ENCODE measurements around the gene HPCAL4.

HPCAL4 gene

DNA sequence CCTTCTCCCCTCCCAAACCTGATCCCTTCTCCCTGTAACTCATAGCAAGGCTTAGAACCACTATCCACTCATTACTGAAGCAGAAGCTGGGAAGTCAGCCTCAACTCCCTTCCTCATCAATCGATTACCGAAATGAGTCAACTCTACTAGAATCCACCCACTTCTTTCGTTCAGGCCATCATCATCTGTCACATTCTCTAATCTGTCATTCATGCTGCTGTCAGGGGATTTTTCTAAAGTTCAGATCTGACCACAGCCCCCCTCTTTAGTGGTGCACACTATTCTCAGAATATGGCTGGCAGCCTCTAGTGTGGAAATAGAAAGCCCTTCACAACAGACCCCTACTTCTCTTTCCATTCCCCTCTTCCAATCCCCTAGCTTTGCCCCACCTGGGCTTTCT, 24.5 kb downstream of the HPCAL4 start:
- Mint-ChIP-seq H3K4me1 (peaks cover 8% of the 10 kb centered on the region), H3K36me3 (ENCODE audit: low read depth) (no peaks in the 10 kb centered on the region), H3K27me3 (ENCODE audit: low read depth) (peaks cover 47% of the 10 kb centered on the region), H3K4me3 (no peak overlapping the region), H3K27ac (no peak overlapping the region), H3K9me3 (no peaks in the 10 kb centered on the region)
- TF ChIP-seq, protein P1, sequence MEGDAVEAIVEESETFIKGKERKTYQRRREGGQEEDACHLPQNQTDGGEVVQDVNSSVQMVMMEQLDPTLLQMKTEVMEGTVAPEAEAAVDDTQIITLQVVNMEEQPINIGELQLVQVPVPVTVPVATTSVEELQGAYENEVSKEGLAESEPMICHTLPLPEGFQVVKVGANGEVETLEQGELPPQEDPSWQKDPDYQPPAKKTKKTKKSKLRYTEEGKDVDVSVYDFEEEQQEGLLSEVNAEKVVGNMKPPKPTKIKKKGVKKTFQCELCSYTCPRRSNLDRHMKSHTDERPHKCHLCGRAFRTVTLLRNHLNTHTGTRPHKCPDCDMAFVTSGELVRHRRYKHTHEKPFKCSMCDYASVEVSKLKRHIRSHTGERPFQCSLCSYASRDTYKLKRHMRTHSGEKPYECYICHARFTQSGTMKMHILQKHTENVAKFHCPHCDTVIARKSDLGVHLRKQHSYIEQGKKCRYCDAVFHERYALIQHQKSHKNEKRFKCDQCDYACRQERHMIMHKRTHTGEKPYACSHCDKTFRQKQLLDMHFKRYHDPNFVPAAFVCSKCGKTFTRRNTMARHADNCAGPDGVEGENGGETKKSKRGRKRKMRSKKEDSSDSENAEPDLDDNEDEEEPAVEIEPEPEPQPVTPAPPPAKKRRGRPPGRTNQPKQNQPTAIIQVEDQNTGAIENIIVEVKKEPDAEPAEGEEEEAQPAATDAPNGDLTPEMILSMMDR (IDR thresholded peaks at IDR 0.05; ENCODE audit: unreplicated experiment in 3 of 3) = no peak

DNA sequence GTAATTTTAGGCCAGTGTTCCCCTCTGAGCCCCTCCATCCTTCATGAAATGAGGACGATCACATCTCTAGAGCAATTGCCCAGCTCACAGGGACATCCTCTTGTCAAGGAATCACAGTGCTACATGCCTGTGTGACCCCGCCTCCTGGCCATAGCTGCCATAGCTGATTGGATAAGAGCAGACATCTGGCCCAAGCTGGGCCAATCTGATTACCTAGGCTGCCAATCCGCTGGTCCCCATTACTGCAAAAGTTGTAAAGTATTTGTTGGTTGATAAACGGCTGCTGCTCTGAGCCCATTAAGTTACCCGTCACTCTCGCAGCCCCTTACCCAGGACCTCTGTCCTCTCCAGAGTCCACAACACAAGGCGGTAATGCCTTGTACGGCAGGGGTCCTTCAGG, 27.7 kb downstream of the HPCAL4 start:
- TF ChIP-seq, protein P1 (IDR thresholded peaks at IDR 0.05; ENCODE audit: unreplicated experiment in 3 of 3) = no peak
- Mint-ChIP-seq H3K4me1 (no peaks in the 10 kb centered on the region), H3K27ac (no peak overlapping the region), H3K4me3 (no peak overlapping the region), H3K27me3 (ENCODE audit: low read depth) (peaks cover 42% of the 10 kb centered on the region), H3K9me3 (no peaks in the 10 kb centered on the region), H3K36me3 (ENCODE audit: low read depth) (no peaks in the 10 kb centered on the region)

DNA sequence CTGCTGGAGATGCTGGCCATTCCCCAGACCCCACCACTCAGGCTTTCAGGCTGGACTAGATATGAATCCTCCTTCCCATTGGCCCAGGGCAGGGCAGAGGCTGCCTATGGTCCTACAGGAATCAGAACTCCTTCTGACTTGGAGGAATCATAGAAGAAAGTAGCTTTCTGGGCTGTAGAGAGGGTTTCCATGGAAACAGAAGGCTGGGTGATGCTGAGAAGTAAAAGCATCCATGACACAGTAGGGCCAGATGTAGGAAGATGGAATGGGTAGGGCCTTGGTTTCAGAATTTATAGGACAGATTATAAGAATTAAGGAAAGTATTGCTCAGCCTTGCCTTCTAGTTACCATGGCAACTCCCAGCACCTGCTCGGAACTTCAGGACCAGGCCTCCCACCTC, 28.4 kb downstream of the HPCAL4 start:
- TF ChIP-seq, protein P1 (IDR thresholded peaks at IDR 0.05; ENCODE audit: unreplicated experiment in 3 of 3) = no peak
- Mint-ChIP-seq H3K4me1 (peaks cover 3% of the 10 kb centered on the region), H3K27ac (no peak overlapping the region), H3K36me3 (ENCODE audit: low read depth) (no peaks in the 10 kb centered on the region), H3K27me3 (ENCODE audit: low read depth) (peaks cover 38% of the 10 kb centered on the region), H3K9me3 (no peaks in the 10 kb centered on the region), H3K4me3 (no peak overlapping the region)

DNA sequence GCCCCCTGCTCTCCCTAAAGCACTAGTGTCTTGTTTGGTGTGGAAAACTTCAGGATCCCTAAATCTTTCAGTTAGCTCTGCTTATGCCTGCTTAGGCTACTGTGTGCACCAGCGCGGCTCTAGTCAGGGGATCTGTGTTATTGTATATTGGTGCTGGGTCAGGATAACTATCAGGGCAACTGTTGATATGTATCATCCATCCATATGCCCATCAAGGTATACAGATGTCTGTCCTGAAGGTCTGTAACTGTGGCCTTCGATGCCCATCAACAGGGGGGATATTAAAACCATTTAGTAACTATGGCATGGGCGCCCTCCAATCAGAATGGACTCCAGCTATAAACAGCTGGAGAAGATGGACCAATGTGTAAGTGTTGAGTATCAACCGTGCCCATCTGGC, 31.7 kb downstream of the HPCAL4 start:
- Mint-ChIP-seq H3K4me3 (no peak overlapping the region), H3K4me1 (peaks cover 5% of the 10 kb centered on the region), H3K27me3 (ENCODE audit: low read depth) (peaks cover 25% of the 10 kb centered on the region), H3K27ac (no peak overlapping the region), H3K36me3 (ENCODE audit: low read depth) (no peaks in the 10 kb centered on the region), H3K9me3 (no peaks in the 10 kb centered on the region)
- TF ChIP-seq, protein P1 (IDR thresholded peaks at IDR 0.05; ENCODE audit: unreplicated experiment in 3 of 3) = no peak

DNA sequence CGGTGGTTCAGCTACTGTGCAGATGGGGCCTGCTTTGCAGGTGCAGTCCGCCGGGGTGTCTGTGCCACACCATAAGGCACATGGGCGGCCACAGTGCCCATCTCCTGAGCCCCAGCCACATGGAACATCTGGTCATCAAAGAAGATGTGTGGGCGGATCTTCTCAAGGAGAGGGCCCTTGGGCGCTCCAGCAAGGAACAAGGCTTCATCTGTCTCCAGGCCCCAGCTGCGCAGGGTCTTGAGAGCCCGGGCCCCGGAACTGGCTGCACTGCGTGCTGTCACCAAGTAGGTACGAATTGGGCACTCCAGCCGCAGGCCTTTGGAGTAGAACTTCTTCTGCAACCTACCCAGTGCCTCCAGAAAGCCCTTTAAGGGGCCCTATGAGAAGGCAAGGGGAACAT, 32.1 kb downstream of the HPCAL4 start:
- no peak overlapping the region for H3K27ac Mint-ChIP-seq
- H3K27me3 Mint-ChIP-seq (ENCODE audit: low read depth) = peaks cover 30% of the 10 kb centered on the region
- H3K4me3 Mint-ChIP-seq = no peak overlapping the region
- H3K36me3 Mint-ChIP-seq (ENCODE audit: low read depth) = no peaks in the 10 kb centered on the region
- TF ChIP-seq, protein P1 (IDR thresholded peaks at IDR 0.05; ENCODE audit: unreplicated experiment in 3 of 3) = no peak
- no peaks in the 10 kb centered on the region for H3K9me3 Mint-ChIP-seq
- peaks cover 10% of the 10 kb centered on the region for H3K4me1 Mint-ChIP-seq

DNA sequence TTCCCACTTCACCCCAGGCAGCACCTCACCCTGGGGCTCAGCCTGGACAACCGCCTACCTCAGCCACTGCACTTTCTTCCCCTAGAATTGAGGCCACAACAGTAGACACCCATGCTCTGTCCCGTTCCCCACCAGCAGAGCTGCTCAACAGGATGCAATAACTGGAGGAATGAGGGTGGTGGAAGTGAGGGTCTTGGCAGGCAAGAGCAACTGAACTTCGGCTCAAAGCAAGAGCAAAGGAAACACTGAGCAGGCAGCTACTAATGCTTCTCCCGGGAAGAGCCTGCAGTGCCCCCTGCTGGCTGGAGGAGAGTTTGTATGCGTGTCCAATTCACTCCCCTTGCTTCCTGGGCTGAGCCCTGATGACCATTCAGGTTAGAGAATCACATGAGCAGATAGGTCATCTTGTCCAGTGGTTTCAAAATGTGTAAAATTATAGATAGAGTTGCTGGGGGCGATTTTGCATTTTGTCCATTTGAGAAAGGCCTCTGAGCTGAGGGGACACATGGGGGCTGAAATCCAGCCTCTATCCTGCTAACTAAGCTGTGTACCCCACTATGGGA, 33.2 kb downstream of the HPCAL4 start:
- Mint-ChIP-seq H3K27me3 (ENCODE audit: low read depth) (peaks cover 34% of the 10 kb centered on the region), H3K36me3 (ENCODE audit: low read depth) (no peaks in the 10 kb centered on the region), H3K4me1 (peaks cover 19% of the 10 kb centered on the region), H3K4me3 (peak overlapping the region in 1 of 3 experiments; percentile 37), H3K27ac (no peak overlapping the region), H3K9me3 (no peaks in the 10 kb centered on the region)
- TF ChIP-seq, protein P1 (IDR thresholded peaks at IDR 0.05; ENCODE audit: unreplicated experiment in 3 of 3) = peak; percentile 70 to 84 (median 81)
